Left ventricle myocardium inferior (tissue), 1 donor: ENCODE results near the gene WDR27. TPM values are rescaled to one million over a fixed set of nuclear protein-coding genes. Genes with fewer than 3 reads are reported as not detected.
"Not testable (repeated sequence)": the region's sequence is repeated elsewhere in the genome, so short reads cannot be mapped to it uniquely, and the experiment has no call there.

Experiments used
- DNase-seq: peaks from one replicate; pipeline ENCODE4 v3.0.0-alpha.2; 2020
- H3K27ac ChIP-seq: fragments of 200-600 bp; replicated peaks from 2 replicates; pipeline ENCODE4 v1.8.0; 2021
- H3K27me3 ChIP-seq: fragments of 200-600 bp; 2 replicates; pipeline ENCODE4 v1.8.0; 2021; ENCODE audit warnings: low read depth
- H3K36me3 ChIP-seq: fragments of 200-600 bp; 2 replicates; pipeline ENCODE4 v1.8.0; 2021
- H3K4me1 ChIP-seq: fragments of 200-600 bp; 2 replicates; pipeline ENCODE4 v1.8.0; 2021
- H3K4me3 ChIP-seq: fragments of 200-600 bp; 2 replicates; pipeline ENCODE4 v1.8.0; 2021; ENCODE audit warnings: mild to moderate bottlenecking, moderate library complexity
- H3K9me3 ChIP-seq: fragments of 200-600 bp; replicated peaks from 2 replicates; pipeline ENCODE4 v1.8.0; 2021
- intact Hi-C: fragments of 100-400 bp; cut with micrococcal nuclease; formaldehyde crosslinking; loops from one replicate; pipeline ENCODE4 v1.11.0; 2022
- total RNA-seq: library from RNA; stranded (reverse); fragmentation: NEBNext Ultra II Directional; extraction: Animal tissue kit (Norgen Biotek cat#: 25700); gene quantifications from one replicate; pipeline ENCODE4 v1.2.1, GENCODE V29; 2021
- TF ChIP-seq, protein P1 (sequence below): fragments of 200-600 bp; IDR thresholded peaks from 2 replicates; pipeline ENCODE4 v1.8.0; 2021; ENCODE audit warnings: antibody characterized with exemption, mild to moderate bottlenecking, borderline replicate concordance
- donor health status: DM: no; HTN: yes; CAD: no; lungs with severe emphysema.

The WDR27 gene
- total RNA-seq, 1 donor from 2014 or later, result 9.1 TPM

DNA sequence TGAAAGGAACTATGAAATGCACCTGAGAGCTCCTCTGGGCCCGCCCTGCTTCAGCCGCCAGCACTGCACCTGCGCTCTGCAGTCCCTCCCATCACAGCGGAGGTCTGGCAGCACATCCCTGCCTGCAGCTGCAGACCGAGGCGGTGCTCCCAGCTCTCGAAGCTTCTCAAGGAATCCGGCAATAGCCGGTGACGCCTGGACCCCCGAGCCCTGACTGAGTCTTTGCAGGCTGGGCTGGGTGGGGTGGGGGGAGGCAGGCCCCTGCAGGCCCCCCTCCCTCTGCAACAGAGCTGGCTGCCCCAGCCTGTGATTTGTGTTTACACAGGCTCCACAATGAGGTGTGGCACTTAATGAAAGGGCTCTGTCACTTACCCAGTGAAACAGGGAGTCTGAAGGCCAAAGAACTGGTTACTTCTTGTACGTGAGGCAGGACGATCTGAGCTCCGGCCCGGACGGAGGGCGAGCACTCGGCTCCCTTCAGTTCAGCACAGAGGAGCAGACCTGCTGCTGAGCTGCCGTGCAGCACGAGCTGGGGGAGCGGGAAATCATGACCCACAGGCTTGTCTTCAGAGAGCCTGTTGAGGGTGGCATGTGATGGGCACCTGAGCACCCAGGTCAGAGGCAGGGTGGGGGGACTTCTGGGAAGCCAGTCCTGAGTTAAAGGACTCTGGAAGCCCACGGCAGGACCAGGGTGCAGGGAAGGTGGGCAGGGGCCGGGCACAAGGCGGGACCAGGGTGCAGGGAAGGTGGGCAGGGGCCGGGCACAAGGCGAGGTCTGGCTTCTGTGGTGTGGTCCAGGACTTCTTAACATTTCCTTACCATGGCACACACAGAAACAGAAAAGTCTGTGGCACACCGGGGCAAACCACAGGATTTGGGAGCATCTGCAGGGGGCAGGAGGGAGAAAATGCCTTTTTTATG, 255.9 kb downstream of the WDR27 start:
- Histone ChIP-seq H3K4me1 (peaks cover 7% of the 10 kb centered on the region), H3K27ac (no peak overlapping the region), H3K9me3 (no peaks in the 10 kb centered on the region), H3K27me3 (no peaks in the 10 kb centered on the region), H3K4me3 (no peak overlapping the region), H3K36me3 (no peaks in the 10 kb centered on the region)
- TF ChIP-seq, protein P1, sequence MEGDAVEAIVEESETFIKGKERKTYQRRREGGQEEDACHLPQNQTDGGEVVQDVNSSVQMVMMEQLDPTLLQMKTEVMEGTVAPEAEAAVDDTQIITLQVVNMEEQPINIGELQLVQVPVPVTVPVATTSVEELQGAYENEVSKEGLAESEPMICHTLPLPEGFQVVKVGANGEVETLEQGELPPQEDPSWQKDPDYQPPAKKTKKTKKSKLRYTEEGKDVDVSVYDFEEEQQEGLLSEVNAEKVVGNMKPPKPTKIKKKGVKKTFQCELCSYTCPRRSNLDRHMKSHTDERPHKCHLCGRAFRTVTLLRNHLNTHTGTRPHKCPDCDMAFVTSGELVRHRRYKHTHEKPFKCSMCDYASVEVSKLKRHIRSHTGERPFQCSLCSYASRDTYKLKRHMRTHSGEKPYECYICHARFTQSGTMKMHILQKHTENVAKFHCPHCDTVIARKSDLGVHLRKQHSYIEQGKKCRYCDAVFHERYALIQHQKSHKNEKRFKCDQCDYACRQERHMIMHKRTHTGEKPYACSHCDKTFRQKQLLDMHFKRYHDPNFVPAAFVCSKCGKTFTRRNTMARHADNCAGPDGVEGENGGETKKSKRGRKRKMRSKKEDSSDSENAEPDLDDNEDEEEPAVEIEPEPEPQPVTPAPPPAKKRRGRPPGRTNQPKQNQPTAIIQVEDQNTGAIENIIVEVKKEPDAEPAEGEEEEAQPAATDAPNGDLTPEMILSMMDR, result no peak
- DNase-seq, result no peak
- intact Hi-C loops, result no loop called here

DNA sequence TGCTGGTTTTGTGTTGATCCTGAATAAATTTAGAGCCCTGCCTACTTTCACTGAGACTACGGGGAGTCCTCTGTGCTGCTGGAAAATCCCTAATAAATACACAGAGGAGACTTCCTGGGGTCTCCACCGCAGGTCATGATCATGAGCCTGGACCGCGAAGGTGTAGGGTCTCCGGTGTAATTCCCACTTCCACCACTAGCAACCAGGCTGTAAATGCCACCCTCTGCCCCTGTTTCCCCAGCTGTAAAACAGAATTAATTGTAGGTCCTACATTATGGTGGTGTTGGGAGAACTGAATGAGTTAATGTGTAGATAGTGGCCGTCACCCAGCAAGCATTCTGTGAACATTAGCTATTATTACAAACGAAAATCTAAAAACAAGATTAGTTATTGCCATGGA, 256.6 kb downstream of the WDR27 start:
- intact Hi-C loops, result no loop called here
- Histone ChIP-seq H3K27ac (no peak overlapping the region), H3K4me1 (peaks cover 4% of the 10 kb centered on the region), H3K9me3 (no peaks in the 10 kb centered on the region), H3K4me3 (no peak overlapping the region), H3K36me3 (no peaks in the 10 kb centered on the region), H3K27me3 (no peaks in the 10 kb centered on the region)
- DNase-seq, result no peak
- TF ChIP-seq, protein P1, result no peak

DNA sequence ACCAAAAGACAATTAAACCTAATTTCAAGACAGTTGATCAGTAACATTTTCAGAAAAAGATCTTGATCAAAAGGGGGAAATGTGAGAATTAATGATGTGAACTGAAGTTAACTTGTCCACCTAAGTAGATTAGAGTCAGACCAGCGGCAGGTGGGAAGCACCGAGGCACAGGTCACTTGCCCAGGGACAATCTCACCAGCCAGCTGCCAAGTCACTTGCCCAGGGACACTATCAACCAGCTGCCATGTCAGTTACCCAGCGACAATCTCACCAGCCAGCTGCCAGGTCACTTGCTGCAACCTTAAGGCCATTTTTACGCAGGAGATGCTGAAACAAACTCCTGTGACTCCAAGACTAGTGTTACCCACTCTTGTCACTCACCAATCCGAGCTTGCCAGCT, 260.5 kb downstream of the WDR27 start:
- no peak for DNase-seq
- H3K9me3 ChIP-seq, result no peaks in the 10 kb centered on the region
- no peak overlapping the region for H3K27ac ChIP-seq
- TF ChIP-seq, protein P1, result no peak
- H3K4me3 ChIP-seq, result no peak overlapping the region
- intact Hi-C loops, result no loop called here
- no peaks in the 10 kb centered on the region for H3K36me3 ChIP-seq
- no peaks in the 10 kb centered on the region for H3K4me1 ChIP-seq
- no peaks in the 10 kb centered on the region for H3K27me3 ChIP-seq

DNA sequence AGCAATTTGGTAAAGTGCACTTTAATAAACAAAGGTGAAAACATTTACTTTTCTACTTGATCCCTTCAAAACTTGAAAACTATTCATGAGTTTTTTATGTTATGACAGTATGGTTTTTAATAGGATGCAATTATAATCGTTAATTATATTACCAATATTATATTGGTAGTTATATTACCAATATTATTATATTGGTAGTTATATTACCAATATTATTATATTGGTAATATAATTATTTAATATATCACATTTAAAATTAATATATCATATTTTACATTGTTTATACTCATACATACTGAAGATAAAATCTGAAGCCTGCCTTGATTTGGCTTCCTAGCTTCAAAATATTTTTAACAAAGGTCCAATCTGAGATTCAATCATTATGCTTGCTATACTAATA, 262.1 kb downstream of the WDR27 start:
- intact Hi-C loops, result no loop called here
- no peak for DNase-seq
- TF ChIP-seq, protein P1, result no peak

DNA sequence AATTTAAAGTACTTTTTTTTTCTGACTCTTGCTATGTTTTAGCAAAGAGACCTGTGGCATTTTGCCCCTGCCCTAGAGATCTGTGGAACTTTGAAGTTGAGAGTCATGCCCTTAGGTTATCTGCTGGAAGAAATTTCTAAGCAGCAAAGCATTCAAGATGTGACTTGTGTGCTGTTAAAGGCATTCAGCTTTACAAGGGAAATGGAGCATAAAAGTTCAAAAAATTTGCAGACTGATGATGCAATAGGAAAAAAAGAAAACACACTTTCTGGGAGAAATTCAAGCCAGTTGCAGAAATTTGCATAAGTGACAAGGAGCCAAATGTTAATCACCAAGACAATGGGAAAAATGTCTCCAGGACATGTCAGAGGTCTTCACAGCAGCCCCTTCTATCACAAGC, 267.3 kb downstream of the WDR27 start:
- H3K9me3 ChIP-seq, result peaks cover 59% of the 10 kb centered on the region

More for the DNA sequence above, 262.1 kb downstream of the WDR27 start:
- H3K4me3 ChIP-seq, result no peak overlapping the region
- H3K4me1 ChIP-seq, result no peaks in the 10 kb centered on the region
- H3K27me3 ChIP-seq, result no peaks in the 10 kb centered on the region
- no peaks in the 10 kb centered on the region for H3K36me3 ChIP-seq
- no peak overlapping the region for H3K27ac ChIP-seq
- H3K9me3 ChIP-seq, result peaks cover 7% of the 10 kb centered on the region

DNA sequence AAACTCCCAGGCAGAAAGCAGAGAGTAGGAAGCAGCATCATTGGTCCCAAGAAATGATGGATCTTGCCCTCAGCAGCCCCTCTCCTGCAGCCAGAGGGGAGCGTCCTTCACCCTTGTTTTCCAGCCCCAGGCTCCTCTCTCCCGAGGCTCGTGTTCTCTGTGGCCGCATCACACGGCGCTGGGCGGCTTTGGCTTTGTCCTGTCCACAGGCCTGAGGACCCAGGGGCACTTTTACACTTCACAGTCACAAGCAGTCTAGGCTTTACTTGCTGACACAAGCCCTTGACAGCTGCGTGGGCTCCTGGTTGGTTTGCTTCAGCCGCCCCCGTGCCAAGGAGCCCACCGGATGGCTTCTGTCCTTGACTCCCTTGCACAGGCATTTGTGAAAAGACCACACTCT, 272.8 kb downstream of the WDR27 start:
- Histone ChIP-seq H3K4me3 (no peak overlapping the region), H3K4me1 (peaks cover 8% of the 10 kb centered on the region), H3K27ac (peak overlapping the region; percentile 74), H3K9me3 (peaks cover 46% of the 10 kb centered on the region), H3K36me3 (no peaks in the 10 kb centered on the region), H3K27me3 (peaks cover 31% of the 10 kb centered on the region)
- TF ChIP-seq, protein P1, result no peak
- intact Hi-C loops, result no loop called here
- no peak for DNase-seq

More for the DNA sequence above, 267.3 kb downstream of the WDR27 start:
- H3K4me1 ChIP-seq, intact Hi-C loops, DNase-seq, H3K27ac ChIP-seq, H3K27me3 ChIP-seq, H3K36me3 ChIP-seq, H3K4me3 ChIP-seq: not testable (repeated sequence)
